Calu3 (cell line): ENCODE data around the gene GNB2. TPM values are rescaled to one million over a fixed set of nuclear protein-coding genes. Genes with fewer than 3 reads are reported as not detected.

Experiments
- BruUV-seq: library from RNA; stranded (reverse); fragments of 400-500 nt; replicated peaks from 2 replicates; lab custom pipeline; 2021; lab: Mats Ljungman, UMichigan
- CTCF ChIA-PET: fragments of 300-600 bp; sonication (Branson Sonifier 250); formaldehyde crosslinking; loops from one replicate; lab custom pipeline; 2022; ENCODE audit warnings: antibody characterized with exemption; lab: Charles Lee
- DNase-seq: peaks from one replicate; pipeline ENCODE4 v3.0.0; 2022
- H3K27ac Mint-ChIP-seq: one replicate; pipeline ENCODE4 v1.8.0; 2022; ENCODE audit warnings: mixed read lengths; ENCODE audit not compliant: unreplicated experiment
- H3K27me3 Mint-ChIP-seq: one replicate; pipeline ENCODE4 v1.8.0; 2022; ENCODE audit warnings: mixed read lengths; ENCODE audit not compliant: unreplicated experiment
- H3K36me3 Mint-ChIP-seq: one replicate; pipeline ENCODE4 v1.8.0; 2022; ENCODE audit warnings: mild to moderate bottlenecking, moderate library complexity, mixed read lengths; ENCODE audit not compliant: insufficient read depth, unreplicated experiment
- H3K4me1 Mint-ChIP-seq: one replicate; pipeline ENCODE4 v1.8.0; 2022; ENCODE audit warnings: mild to moderate bottlenecking, low read depth, mixed read lengths; ENCODE audit not compliant: unreplicated experiment
- H3K4me3 Mint-ChIP-seq: one replicate; pipeline ENCODE4 v1.8.0; 2022; ENCODE audit warnings: mild to moderate bottlenecking, low read depth, moderate library complexity, mixed read lengths; ENCODE audit not compliant: unreplicated experiment
- H3K9me3 Mint-ChIP-seq: one replicate; pipeline ENCODE4 v1.8.0; 2022; ENCODE audit warnings: low read depth, mixed read lengths; ENCODE audit not compliant: unreplicated experiment
- intact Hi-C: fragments of 100-400 bp; cut with micrococcal nuclease; formaldehyde crosslinking; loops from one replicate; pipeline ENCODE4 v1.10.0; 2022; ENCODE audit not compliant: unreplicated experiment
- total RNA-seq: library from RNA; stranded (reverse); gene quantifications from 2 replicates; pipeline ENCODE4 v1.2.3, GENCODE V29; 2022
- TF ChIP-seq, protein P1 (sequence below): fragments of 200-600 bp; IDR thresholded peaks from one replicate; pipeline ENCODE4 v1.8.0; 2022; ENCODE audit warnings: antibody characterized with exemption; ENCODE audit not compliant: unreplicated experiment

The GNB2 gene
- total RNA-seq, 1 experiment from 2014 or later: 134 TPM

DNA sequence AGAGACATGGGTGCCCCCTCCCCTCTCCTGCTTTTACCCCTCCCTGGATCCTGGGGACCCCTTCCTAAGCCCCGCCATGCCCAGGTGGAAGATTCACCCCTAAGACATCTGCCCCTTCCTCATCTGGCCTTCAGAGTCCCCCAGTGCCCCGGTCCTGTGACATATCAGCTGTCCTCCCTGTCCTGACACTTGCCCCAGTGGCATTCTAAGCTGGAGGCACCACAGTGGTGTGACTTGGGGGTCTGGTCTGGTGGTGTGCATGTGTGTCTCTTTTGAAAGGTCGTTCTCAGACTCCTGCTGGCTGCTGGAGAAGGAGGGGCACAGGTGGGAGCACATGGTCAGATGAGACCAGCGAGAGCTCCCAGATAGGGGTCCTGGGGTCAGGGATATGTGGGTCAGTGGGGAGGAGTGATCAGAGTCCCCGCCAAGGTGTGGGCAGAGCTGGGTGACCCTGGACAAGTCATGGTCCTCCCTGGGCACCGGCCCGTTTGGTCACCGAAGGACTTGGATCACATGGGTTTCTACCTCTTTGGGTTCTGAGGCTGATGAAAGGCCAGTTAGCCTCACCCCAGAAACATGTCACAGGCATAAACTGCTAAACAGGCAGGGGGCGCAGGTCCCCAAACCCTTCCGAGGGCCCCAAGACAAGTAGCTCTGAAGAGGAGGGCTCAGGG is 31.5 kb upstream of the GNB2 start:
- TF ChIP-seq, protein P1, sequence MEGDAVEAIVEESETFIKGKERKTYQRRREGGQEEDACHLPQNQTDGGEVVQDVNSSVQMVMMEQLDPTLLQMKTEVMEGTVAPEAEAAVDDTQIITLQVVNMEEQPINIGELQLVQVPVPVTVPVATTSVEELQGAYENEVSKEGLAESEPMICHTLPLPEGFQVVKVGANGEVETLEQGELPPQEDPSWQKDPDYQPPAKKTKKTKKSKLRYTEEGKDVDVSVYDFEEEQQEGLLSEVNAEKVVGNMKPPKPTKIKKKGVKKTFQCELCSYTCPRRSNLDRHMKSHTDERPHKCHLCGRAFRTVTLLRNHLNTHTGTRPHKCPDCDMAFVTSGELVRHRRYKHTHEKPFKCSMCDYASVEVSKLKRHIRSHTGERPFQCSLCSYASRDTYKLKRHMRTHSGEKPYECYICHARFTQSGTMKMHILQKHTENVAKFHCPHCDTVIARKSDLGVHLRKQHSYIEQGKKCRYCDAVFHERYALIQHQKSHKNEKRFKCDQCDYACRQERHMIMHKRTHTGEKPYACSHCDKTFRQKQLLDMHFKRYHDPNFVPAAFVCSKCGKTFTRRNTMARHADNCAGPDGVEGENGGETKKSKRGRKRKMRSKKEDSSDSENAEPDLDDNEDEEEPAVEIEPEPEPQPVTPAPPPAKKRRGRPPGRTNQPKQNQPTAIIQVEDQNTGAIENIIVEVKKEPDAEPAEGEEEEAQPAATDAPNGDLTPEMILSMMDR: no peak
- Mint-ChIP-seq H3K27me3 (peaks cover 49% of the 10 kb centered on the region), H3K27ac (no peak overlapping the region), H3K4me1 (no peaks in the 10 kb centered on the region), H3K36me3 (no peaks in the 10 kb centered on the region), H3K9me3 (no peaks in the 10 kb centered on the region), H3K4me3 (no peak overlapping the region)
- no peak for DNase-seq
- CTCF ChIA-PET: no interaction called here
- intact Hi-C loops: no loop called here
- no TSS peak for BruUV-seq

DNA sequence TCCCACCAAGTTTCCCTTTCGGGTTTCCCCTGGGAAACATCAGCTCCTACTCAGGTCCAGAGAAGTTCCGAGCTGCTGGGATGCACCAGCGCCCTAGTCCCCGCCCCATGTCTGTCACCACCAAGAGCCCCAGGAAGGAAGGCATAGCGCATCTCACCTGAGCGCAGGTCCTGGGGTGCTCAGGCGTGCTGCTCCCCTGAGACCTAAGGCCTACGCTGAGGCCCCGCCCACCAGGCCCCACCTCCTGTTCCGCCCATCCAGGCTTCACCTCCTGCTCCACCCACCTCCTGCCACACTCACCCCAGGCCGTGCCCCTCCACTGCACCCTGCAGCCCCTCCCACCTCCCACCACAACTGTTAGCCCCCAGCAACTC is 31.0 kb upstream of the GNB2 start:
- CTCF ChIA-PET: no interaction called here
- H3K4me1 Mint-ChIP-seq: no peaks in the 10 kb centered on the region
- H3K9me3 Mint-ChIP-seq: no peaks in the 10 kb centered on the region
- H3K4me3 Mint-ChIP-seq: no peak overlapping the region
- H3K36me3 Mint-ChIP-seq: no peaks in the 10 kb centered on the region
- TF ChIP-seq, protein P1: no peak
- BruUV-seq: no TSS peak
- DNase-seq: no peak
- H3K27me3 Mint-ChIP-seq: peaks cover 49% of the 10 kb centered on the region
- H3K27ac Mint-ChIP-seq: no peak overlapping the region
- intact Hi-C loops: no loop called here

DNA sequence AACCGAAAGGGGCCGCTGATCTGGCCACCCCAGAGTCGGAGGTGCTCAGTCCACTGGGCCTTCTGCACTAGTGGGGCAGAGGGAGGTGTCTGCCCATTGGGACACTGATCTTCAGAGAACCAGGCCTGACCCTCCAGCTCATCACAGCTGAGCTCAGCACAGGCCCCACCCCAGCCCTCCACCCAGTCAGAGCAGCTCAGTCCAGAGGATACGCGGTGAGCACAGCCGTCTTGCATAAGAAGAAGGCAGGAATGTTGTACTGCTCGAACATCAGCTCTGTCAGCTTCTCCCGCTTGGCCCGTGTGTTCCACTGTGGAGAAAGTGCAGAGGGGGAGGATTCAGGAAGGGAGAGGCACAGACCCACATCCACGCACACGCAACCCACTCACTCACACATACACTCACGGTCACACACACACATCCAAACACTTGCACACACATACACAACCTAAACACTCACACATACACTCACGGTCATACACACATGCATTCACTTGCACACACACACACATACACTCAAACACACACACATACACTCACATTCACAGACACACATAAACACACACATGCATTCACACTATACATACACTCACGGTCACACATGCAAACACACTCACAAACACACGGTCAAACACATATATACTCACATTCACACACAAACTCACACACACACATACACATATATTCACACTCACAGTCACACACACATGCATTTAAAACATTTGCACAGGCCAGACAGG is 23.5 kb upstream of the GNB2 start:
- H3K27ac Mint-ChIP-seq: no peak overlapping the region
- intact Hi-C loops: no loop called here
- no peaks in the 10 kb centered on the region for H3K9me3 Mint-ChIP-seq
- no peaks in the 10 kb centered on the region for H3K36me3 Mint-ChIP-seq
- H3K27me3 Mint-ChIP-seq: peaks cover 37% of the 10 kb centered on the region
- no peak for DNase-seq
- no peak overlapping the region for H3K4me3 Mint-ChIP-seq
- H3K4me1 Mint-ChIP-seq: no peaks in the 10 kb centered on the region
- CTCF ChIA-PET: no interaction called here
- TF ChIP-seq, protein P1: no peak
- BruUV-seq: no TSS peak

DNA sequence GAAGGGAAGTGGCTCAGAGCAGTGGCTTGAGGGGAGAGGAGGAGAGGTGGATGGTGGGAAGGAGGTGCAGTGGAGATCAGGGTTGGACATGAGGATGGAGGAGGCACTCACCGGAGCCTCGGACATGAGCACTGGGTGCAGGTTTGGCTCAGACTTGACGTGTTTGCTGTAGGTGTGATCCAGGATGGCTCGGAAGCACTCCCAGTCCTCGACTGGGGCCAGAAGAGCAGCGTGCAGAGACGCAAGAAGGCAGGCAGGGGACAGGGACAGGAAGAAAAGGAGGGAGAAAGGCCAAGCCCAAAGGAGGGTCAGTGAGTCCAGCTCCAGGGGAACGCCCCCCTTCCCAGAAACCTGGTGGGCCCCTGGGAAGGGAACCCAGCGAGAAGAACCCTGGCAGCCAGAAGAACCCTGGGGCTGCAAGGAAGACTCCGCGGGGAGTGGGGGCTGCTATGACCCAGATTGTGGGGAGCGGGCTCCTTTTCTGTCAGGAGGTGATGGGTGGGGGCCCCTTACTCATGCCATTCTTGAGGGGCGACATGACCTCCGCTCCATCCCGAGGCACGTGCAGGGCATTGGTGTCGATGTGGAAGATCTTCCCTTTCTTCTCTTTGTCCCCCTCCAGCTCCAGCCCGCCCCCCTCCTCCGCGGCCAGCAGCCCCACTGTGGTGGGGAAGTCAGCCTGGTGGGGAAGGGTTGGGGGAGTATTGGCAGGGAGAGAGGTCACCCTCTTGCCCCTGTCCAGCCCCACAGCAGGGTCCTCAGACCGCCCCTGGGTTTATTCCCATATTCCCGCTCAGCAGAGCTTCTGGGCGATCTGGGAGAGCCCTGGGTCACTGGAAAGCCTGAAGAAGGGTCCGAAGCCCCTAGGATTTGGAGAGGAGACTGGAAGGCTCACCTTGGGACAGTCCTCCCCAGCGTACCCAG is 18.4 kb upstream of the GNB2 start:
- intact Hi-C loops: no loop called here
- BruUV-seq: no TSS peak
- TF ChIP-seq, protein P1: no peak
- Mint-ChIP-seq H3K4me1 (no peaks in the 10 kb centered on the region), H3K27me3 (peaks cover 26% of the 10 kb centered on the region), H3K27ac (no peak overlapping the region), H3K4me3 (no peak overlapping the region), H3K9me3 (no peaks in the 10 kb centered on the region), H3K36me3 (no peaks in the 10 kb centered on the region)
- no peak for DNase-seq
- CTCF ChIA-PET: no interaction called here
